NCI-H510A (cell line): ENCODE measurements around the gene COL6A2.
"Not testable (repeated sequence)": the region's sequence is repeated elsewhere in the genome, so short reads cannot be mapped to it uniquely, and the experiment has no call there.

ENCODE experiments used
- DNase-seq: peaks from one replicate; lab custom pipeline; 2025; lab: John Stamatoyannopoulos, UW

The COL6A2 gene

DNA sequence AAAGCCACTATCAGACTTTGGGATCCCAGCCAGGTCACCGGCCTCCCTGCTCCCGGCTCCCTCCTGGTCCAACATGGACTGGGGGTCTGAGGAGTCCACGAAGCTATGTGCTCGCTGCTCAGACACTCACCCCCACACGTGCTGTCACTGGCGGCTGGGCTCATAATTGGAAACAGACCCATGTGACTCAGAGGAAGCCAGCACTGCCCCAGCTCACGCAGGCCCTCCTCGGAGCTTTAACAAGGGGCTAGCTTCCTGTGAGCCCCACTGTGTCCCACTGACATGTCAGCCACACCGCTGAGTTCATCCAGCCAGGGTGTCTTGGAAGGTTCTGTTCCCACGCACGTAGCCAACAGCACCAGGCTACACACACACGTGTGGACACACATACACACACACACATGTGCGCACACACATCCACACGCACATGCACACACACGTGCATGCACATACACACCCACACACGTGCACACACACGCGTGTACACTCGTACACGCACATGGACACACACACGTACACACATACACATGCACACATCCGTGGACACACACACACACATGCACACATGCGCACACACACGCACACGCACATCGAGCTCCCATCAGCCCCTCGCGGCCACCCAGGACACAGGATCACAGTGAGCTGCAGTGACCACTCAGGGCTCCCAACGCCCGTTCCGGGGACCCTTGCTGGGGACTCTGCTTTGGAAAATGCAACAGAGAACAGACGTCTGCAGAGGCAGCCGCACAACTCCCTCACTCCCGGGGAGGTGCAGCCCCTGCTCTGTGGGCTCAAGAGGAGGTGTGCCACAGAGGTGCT is 18.4 kb upstream of the COL6A2 start:
- DNase-seq: no peak

DNA sequence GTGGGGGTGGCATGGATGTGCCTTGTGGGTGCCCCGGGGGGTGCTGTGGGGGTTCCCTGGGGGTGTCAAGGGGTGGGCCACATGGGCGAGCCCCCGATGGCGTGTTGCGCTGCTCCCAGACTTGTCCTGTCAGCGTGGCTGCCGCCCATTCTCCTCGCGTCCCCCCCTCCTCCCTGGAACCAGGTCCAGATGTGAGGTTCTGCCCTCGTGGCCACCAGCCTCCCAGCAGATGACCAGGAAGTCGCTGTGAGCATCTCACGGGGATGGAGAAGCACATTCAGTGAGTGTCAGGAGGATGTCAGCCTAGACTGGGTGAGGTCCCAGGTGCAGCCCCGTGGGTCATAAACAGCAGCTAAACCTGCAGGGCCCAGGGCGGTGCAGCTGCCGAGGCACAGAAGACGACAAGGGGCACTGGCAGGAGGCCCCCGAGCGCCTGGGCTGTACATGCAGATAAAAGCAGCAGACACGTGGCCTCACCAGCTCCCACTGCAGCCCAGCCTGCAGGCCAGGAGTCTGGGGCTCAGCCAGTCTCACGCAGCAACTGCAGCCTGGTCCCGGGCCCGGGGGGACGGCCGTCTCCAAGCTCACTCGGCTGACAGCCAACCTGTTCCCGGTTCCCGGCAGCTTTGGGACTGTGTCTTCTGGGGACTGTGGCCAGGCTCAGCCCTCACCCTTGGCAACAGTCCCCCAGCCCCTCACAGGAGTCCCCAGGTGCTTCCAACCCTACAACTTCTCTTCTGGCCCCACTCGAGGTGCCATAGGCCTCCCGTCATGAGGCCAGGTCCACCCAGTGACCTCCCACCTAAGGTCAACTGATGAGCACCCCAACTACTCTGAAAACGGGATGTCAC is 17.5 kb upstream of the COL6A2 start:
- DNase-seq: no peak

DNA sequence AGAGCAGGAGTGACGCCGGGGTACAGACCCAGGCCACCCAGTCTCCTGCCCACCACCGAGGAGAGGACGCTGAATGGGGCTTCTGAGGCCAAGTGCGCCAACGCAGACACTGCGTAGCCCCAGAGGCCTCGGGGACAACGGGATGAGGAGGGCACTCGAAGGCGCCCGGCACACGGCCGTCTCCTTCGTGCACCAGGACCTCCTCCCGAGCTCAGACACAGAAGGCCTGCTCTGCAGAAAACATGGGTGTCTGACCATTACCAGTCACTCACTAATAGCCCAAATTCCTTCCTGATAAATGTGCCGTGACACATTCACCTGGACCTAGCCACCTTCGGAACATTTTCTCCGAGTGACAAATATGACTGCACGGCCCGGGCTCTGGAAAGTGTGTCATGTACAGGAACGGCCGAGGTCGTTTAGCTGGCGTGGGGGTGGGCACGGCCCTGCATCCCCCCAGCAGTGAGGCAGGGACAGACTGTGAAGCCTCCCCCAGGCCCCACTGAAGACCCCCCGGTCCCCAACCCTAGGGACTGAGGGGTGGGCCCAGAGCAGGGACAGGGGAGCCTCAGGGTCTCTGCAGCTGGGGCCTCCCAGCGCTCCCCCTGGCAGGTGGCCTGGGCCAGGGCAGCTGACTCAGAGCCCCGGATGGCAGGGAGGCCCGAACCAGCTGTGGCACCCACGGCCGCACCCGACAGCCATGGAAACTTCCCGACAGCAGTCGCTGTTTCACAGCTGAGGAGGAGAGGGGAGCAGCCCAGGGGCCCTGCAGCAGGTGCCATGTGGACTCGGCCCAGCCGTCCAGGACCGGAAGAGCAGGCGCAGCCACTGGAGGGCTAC is 16.7 kb upstream of the COL6A2 start:
- DNase-seq: no peak

- no peak for DNase-seq
These were observed 15.8 kb upstream of the COL6A2 start for GRCh38 chr21:46081862-46082712.

GRCh38 chr21:46082713-46082962 is 15.3 kb upstream of the COL6A2 start:
- DNase-seq: no peak

GRCh38 chr21:46082963-46083790 is 14.7 kb upstream of the COL6A2 start:
- DNase-seq: no peak

GRCh38 chr21:46083791-46084561 is 13.9 kb upstream of the COL6A2 start:
- DNase-seq: no peak

GRCh38 chr21:46084709-46085108 is 13.2 kb upstream of the COL6A2 start:
- no peak for DNase-seq

DNA sequence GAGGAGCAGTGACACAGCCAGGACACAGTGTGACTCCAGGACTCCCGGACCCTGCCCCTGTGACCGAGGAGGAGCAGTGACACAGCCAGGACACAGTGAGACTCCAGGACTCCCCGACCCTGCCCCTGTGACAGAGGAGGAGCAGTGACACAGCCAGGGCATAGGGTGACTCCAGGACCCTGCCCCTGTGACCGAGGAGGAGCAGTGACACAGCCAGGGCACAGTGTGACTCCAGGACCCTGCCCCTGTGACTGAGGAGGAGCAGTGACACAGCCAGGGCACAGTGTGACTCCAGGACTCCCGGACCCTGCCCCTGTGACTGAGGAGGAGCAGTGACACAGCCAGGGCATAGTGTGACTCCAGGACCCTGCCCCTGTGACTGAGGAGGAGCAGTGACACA is 12.7 kb upstream of the COL6A2 start:
- DNase-seq: not testable (repeated sequence)

GRCh38 chr21:46087641-46088040 is 10.3 kb upstream of the COL6A2 start:
- no peak for DNase-seq

GRCh38 chr21:46088189-46088588 is 9.7 kb upstream of the COL6A2 start:
- DNase-seq: no peak

DNA sequence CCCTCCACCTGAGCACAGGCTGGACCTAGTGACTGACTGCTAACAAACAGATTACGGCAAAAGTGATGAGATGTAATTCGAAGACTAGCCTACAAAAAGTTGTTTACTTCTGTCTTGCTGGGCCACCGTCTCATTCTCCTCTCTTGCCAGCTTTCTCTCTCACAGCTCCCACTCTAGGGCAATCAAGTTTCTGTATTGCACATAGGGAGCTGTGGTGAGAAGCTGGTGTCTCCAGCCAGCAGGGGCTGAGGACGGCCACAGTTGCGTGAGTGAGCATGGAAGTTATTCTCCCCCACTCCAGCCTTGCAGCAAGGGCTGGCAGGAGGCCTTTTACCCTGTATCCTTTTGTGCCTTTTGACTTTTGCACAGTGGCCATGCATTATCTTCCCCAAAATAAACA is 8.6 kb upstream of the COL6A2 start:
- no peak for DNase-seq

DNA sequence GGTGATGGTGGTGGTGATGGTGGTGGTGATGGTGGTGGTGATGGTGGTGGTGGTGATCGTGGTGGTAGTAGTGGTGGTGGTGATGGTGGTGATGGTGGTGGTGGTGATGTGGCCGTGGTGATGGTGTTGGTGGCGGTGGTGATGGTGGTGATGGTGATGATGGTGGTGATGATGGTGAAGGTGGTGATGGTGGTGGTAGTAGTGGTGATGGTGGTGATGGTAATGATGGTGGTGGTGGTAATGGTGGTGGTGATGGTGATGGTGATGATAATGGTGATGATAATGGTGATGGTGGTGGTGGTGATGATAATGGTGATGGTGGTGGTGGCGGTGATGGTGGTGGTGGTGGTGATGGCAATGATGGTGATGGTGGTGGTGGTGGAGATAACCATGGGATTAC is 6.8 kb upstream of the COL6A2 start:
- DNase-seq: no peak

- DNase-seq: no peak
These were observed 6.3 kb upstream of the COL6A2 start for GRCh38 chr21:46091631-46092025.

DNA sequence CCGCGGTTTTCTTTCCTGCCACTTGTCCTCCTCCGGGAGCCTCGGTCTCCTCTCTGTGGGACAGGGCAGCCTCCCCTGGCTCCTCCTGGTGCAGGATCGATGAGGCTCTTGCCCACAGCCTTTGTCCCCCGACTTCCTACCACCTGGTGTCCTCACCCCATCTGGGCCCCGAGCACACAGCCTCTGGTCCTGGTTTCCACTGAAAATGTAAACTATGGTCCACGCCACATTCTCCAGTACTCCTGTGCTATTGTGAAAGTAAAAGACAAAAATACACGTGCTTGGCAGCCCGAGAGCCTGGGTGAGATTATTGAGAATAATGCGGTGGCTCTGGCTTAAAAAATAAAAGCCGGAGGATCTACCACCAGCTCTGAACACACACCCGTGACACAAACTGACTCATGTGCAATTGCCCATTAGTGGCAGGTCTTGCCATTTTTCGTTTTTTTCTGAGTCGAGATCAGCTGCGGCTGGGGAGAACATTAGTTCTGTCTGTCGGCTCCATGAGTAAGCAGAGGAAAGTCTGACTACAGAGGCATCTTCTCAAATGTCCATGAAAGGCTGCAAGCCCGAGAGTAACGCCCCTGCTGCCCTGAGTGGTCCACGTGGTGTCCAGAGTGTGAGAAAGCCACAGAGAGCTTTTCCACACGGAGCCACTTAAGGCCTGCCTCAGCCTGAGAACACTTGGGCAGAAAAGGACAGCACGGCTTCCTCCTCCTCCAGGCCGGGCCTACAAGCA is 5.7 kb upstream of the COL6A2 start:
- DNase-seq: no peak

GRCh38 chr21:46092811-46093667 is 4.9 kb upstream of the COL6A2 start:
- no peak for DNase-seq

GRCh38 chr21:46093668-46094400 is 4.1 kb upstream of the COL6A2 start:
- DNase-seq: no peak
